Stomach smooth muscle (tissue), 2 donors: ENCODE results near the gene MCAM.
A peak's percentile ranks its signal among the peaks of the same experiment; 100 is the strongest.

Experiments used
- H3K27ac ChIP-seq: one replicate; pipeline ENCODE4 v1.7.0; 2013; ENCODE audit warnings: mild to moderate bottlenecking, low read length, inconsistent platforms
- H3K27me3 ChIP-seq, 2 donors: one replicate each; pipeline ENCODE4 v1.7.0; 2013; ENCODE audit warnings: low read length in 2 of 2; ENCODE audit not compliant: insufficient read depth in 2 of 2, control insufficient read depth in 1 of 2
- H3K36me3 ChIP-seq, 2 donors: one replicate each; pipeline ENCODE4 v1.7.0; 2013; ENCODE audit warnings: low read length in 2 of 2; ENCODE audit not compliant: control insufficient read depth in 2 of 2, insufficient read depth in 2 of 2
- H3K4me1 ChIP-seq: one replicate; pipeline ENCODE4 v1.7.0; 2013; ENCODE audit warnings: low read length; ENCODE audit not compliant: control insufficient read depth, insufficient read depth
- H3K4me3 ChIP-seq, 2 donors: one replicate each; pipeline ENCODE4 v1.7.0; 2013; ENCODE audit warnings: low read length in 2 of 2
- H3K9ac ChIP-seq, 2 donors: one replicate each; pipeline ENCODE4 v1.7.0; 2013; ENCODE audit warnings: low read length in 2 of 2, mild to moderate bottlenecking in 1 of 2
- H3K9me3 ChIP-seq, 2 donors: one replicate each; pipeline ENCODE4 v1.7.0; 2013; ENCODE audit warnings: low read length in 2 of 2; ENCODE audit not compliant: control insufficient read depth in 2 of 2
- donor health status: healthy.
- donor health status: Pancreatic carcinoma.

Gene MCAM

GRCh38 chr11:119344291-119345010 is 27.5 kb upstream of the MCAM start:
- H3K4me1 ChIP-seq, result peaks cover 40% of the 10 kb centered on the region
- no peaks in the 10 kb centered on the region for H3K36me3 ChIP-seq
- H3K9ac ChIP-seq, result no peak overlapping the region
- no peaks in the 10 kb centered on the region for H3K27me3 ChIP-seq
- no peaks in the 10 kb centered on the region for H3K9me3 ChIP-seq
- H3K4me3 ChIP-seq, result no peak overlapping the region
- no peak overlapping the region for H3K27ac ChIP-seq

- Histone ChIP-seq H3K27me3 (no peaks in the 10 kb centered on the region), H3K4me1 (peaks cover 47% of the 10 kb centered on the region), H3K9me3 (no peaks in the 10 kb centered on the region), H3K27ac (no peak overlapping the region), H3K4me3 (no peak overlapping the region), H3K36me3 (no peaks in the 10 kb centered on the region), H3K9ac (no peak overlapping the region)
These were observed 26.8 kb upstream of the MCAM start for GRCh38 chr11:119343726-119344125.

DNA sequence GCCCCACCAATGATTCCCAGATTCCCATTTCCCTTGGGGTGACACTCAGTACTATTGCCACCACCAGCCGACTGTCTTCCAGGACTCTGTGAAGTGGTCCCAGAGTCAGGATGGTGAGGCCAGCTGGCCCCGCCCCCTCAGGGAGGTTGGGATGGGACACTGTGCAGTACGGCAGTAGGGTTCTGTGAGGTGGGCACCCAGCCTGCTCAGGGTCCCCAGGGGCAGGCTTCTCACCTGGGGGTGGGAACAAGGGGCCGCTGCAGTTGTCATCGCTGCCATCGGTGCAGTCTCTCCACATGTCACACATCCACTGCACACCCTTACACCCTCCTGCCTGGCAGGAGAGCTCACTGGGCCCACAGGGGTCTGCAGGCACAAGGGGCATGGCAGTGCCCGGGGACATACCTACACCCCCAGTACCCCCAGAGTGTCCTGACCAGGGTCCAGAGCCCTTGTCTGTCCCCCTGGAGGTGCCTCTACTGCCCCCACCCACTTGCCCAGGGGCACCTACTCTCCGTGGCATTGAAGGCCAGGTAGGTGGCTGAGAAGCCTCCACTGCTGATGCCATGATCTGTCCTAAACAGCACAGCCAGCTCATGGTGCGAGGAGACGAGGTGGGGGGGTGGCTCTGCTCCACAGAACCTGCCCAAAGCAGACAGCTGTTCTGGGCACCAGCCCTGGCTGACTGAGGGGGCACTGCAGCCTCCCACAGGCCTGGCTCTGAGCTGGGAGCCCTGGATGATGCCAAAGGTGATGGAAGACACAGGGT is 25.6 kb upstream of the MCAM start:
- Histone ChIP-seq H3K9ac (no peak overlapping the region), H3K27me3 (no peaks in the 10 kb centered on the region), H3K27ac (no peak overlapping the region), H3K9me3 (no peaks in the 10 kb centered on the region), H3K4me3 (no peak overlapping the region), H3K36me3 (no peaks in the 10 kb centered on the region), H3K4me1 (peaks cover 57% of the 10 kb centered on the region)

- Histone ChIP-seq H3K9me3 (no peaks in the 10 kb centered on the region), H3K4me1 (peaks cover 55% of the 10 kb centered on the region), H3K36me3 (peaks cover 0 to under 1% of the 10 kb centered on the region in 2 donors), H3K9ac (no peak overlapping the region), H3K27me3 (no peaks in the 10 kb centered on the region), H3K4me3 (no peak overlapping the region), H3K27ac (no peak overlapping the region)
These were observed 25.0 kb upstream of the MCAM start for GRCh38 chr11:119342023-119342300.

- peaks cover 0 to 3% of the 10 kb centered on the region in 2 donors for H3K36me3 ChIP-seq
- no peaks in the 10 kb centered on the region for H3K27me3 ChIP-seq
- H3K4me1 ChIP-seq, result peaks cover 52% of the 10 kb centered on the region
- H3K9me3 ChIP-seq, result no peaks in the 10 kb centered on the region
- H3K27ac ChIP-seq, result peak overlapping the region; percentile 80
- peak overlapping the region in 1 of 2 donors; percentile 64 for H3K9ac ChIP-seq
- peak overlapping the region; percentile 42 to 76 for H3K4me3 ChIP-seq
These were observed 24.5 kb upstream of the MCAM start for GRCh38 chr11:119341222-119342022.

GRCh38 chr11:119340335-119341221 is 23.6 kb upstream of the MCAM start, which contains the start of gene C1QTNF5:
Gene C1QTNF5, minus strand, starts transcription at chr11:119340883. Its CDS starts 486 bp downstream, at chr11:119340397.
- H3K9ac ChIP-seq, result peak within 1 kb of the TSS; percentile 64 to 73
- H3K27ac ChIP-seq, result peak within 1 kb of the TSS; percentile 80
- H3K27me3 ChIP-seq, result no peaks in the 10 kb centered on the region
- no peaks in the 10 kb centered on the region for H3K9me3 ChIP-seq
- H3K4me3 ChIP-seq, result peak within 1 kb of the TSS; percentile 54 to 76
- peaks cover 0 to 5% of the 10 kb centered on the region in 2 donors for H3K36me3 ChIP-seq
- peaks cover 54% of the 10 kb centered on the region for H3K4me1 ChIP-seq

- Histone ChIP-seq H3K4me1 (peaks cover 62% of the 10 kb centered on the region), H3K9ac (peak overlapping the region; percentile 64 to 73), H3K36me3 (peaks cover 0 to 5% of the 10 kb centered on the region in 2 donors), H3K27me3 (no peaks in the 10 kb centered on the region), H3K4me3 (peak overlapping the region; percentile 54 to 76), H3K27ac (peak overlapping the region; percentile 80), H3K9me3 (no peaks in the 10 kb centered on the region)
These were observed 22.8 kb upstream of the MCAM start for GRCh38 chr11:119339589-119340334.

GRCh38 chr11:119338965-119339588 is 22.1 kb upstream of the MCAM start:
- H3K36me3 ChIP-seq, result peaks cover 0 to 5% of the 10 kb centered on the region in 2 donors
- H3K9ac ChIP-seq, result peak overlapping the region; percentile 55 to 64
- H3K9me3 ChIP-seq, result no peaks in the 10 kb centered on the region
- H3K27ac ChIP-seq, result peak overlapping the region; percentile 80
- peak overlapping the region; percentile 54 to 76 for H3K4me3 ChIP-seq
- no peaks in the 10 kb centered on the region for H3K27me3 ChIP-seq
- peaks cover 64% of the 10 kb centered on the region for H3K4me1 ChIP-seq

GRCh38 chr11:119338318-119338890 is 21.5 kb upstream of the MCAM start:
- peak overlapping the region; percentile 2 to 76 for H3K4me3 ChIP-seq
- peaks cover 64% of the 10 kb centered on the region for H3K4me1 ChIP-seq
- peak overlapping the region; percentile 80 for H3K27ac ChIP-seq
- H3K9ac ChIP-seq, result peak overlapping the region in 1 of 2 donors; percentile 29
- H3K27me3 ChIP-seq, result no peaks in the 10 kb centered on the region
- H3K9me3 ChIP-seq, result no peaks in the 10 kb centered on the region
- peaks cover 0 to 5% of the 10 kb centered on the region in 2 donors for H3K36me3 ChIP-seq
